Bronchial epithelial cell (primary cell): Measurements from ENCODE around the gene FGR. TPM values are rescaled to one million over a fixed set of nuclear protein-coding genes. Genes with fewer than 3 reads are reported as not detected.

Experiments
- DNase-seq: peaks from one replicate; pipeline ENCODE4 v3.0.0-alpha.2; 2010; ENCODE audit warnings: low read depth
- FAIRE-seq: peaks from 2 replicates; lab custom pipeline; 2011; peaks lifted over from hg19 to GRCh38; lab: Jason Lieb, UNC
- H3K27me3 ChIP-seq: 2 replicates; pipeline ENCODE4 v1.5.1; 2011; ENCODE audit warnings: low read length; ENCODE audit not compliant: control insufficient read depth, insufficient read depth
- H3K36me3 ChIP-seq: 2 replicates; pipeline ENCODE4 v1.5.1; 2011; ENCODE audit warnings: low read length; ENCODE audit not compliant: control insufficient read depth, insufficient read depth
- H3K4me3 ChIP-seq: 2 replicates; pipeline ENCODE4 v1.5.1; 2011; ENCODE audit warnings: mild to moderate bottlenecking, low read depth, low read length, control low read depth
- CTCF ChIP-seq: IDR thresholded peaks from 2 replicates; pipeline ENCODE4 v1.5.1; 2011; ENCODE audit warnings: mild to moderate bottlenecking, moderate library complexity, low read length, control low read depth, inconsistent platforms; ENCODE audit not compliant: insufficient read depth, severe bottlenecking
- total RNA-seq: library from RNA; depleted of rRNA; stranded (reverse); fragments of >200 nt; gene quantifications from 2 replicates; pipeline ENCODE4 v1.2.1, GENCODE V29; 2014

The FGR gene
- total RNA-seq, 1 donor from 2014 or later, result 1.1 TPM

- FAIRE-seq (no peak), DNase-seq (peak; percentile 13)
- TF ChIP-seq CTCF, result no peak
- H3K4me3 ChIP-seq, result no peak overlapping the region
- no peaks in the 10 kb centered on the region for H3K27me3 ChIP-seq
- H3K36me3 ChIP-seq, result peaks cover 16% of the 10 kb centered on the region
These were observed 65.3 kb downstream of the FGR start for GRCh38 chr1:27569506-27570291.

DNA sequence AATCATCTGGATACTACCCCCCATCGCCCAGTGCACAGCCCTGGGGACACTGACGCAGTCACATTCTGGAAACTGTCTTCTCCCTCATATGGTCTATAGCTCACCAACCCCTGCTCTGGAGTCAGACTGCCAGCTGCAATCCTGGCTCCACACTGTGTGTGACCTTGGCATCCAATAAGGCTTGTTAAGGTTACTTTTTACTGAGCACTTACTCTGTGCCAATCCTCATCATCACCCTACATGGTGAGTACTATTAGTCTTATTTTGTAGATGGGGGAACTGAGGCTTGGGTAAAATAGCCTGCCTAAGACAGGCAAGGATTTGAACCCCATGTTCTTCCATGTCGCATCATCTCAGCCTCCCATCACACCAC is 65.9 kb downstream of the FGR start:
- H3K27me3 ChIP-seq, result no peaks in the 10 kb centered on the region
- no peak overlapping the region for H3K4me3 ChIP-seq
- FAIRE-seq, result no peak
- DNase-seq, result peak; percentile 30
- peaks cover 16% of the 10 kb centered on the region for H3K36me3 ChIP-seq
- TF ChIP-seq CTCF, result no peak

DNA sequence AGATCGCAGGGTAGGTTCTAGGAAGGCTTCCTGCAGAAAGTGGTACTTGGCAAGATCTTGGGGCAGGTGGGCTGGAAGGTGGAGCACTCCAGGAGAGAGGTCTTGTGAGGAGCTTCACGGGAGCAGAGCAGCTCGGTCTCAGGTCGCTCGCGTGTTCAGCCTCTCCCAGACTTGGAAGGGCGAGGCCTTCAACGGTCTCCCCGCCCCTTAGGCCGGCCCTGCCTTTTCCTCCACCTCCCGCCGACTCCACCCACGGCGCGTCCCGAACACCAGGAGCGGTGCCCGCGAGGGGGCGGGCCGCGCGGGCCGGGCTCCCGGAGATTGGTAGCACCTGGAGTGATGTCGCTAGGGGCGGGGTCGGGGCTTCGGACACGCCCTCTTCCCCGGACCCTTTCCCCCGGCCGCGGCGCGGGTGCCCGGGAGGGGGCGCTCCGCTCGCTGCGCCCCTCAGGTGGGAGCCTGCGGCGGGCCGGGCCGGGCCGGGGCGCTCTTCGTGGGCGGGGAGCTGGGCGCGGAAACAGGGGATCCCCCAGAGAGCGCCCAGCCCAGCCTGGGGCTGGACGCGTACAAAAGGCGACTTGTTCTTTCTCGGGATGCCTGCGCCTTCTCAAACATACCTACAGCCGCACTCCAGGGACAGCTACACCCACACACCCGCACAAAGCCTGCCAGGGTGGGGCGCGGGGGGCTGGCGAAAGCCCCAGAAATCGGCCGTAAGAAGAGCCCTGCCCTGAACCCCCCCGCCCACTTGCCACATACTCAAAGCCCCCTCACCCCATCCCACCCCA is 66.5 kb downstream of the FGR start:
- peak overlapping the region; percentile 9 for H3K4me3 ChIP-seq
- FAIRE-seq (no peak), DNase-seq (peak; percentile 84)
- TF ChIP-seq CTCF, result peak; percentile 64
- H3K36me3 ChIP-seq, result peaks cover 17% of the 10 kb centered on the region
- H3K27me3 ChIP-seq, result no peaks in the 10 kb centered on the region

- no peak for DNase-seq
- no peak overlapping the region for H3K4me3 ChIP-seq
- FAIRE-seq, result no peak
These were observed 67.0 kb downstream of the FGR start for GRCh38 chr1:27567971-27568299.

DNA sequence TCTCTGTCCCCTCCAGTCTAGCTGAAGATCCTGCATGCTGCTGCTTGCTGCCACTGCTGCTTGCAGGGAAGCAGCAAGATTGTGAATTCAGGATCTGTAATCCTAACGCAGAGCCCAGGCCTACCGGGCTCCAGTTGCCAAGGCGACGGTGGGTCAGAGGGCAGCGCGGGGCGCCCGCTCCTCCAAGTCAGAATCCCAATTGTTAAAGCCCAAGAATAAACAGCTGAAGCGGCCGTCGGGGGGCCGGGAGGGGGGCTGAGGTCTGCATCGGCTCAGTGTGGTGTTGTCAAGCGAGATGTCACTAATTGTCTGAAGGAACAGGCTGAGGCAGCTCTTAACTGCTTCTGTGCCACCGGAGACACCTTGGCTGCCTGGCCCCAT is 67.8 kb downstream of the FGR start:
- H3K36me3 ChIP-seq, result peaks cover 14% of the 10 kb centered on the region
- H3K27me3 ChIP-seq, result no peaks in the 10 kb centered on the region
- H3K4me3 ChIP-seq, result no peak overlapping the region
- no peak for DNase-seq
- FAIRE-seq, result no peak
- TF ChIP-seq CTCF, result no peak

More at GRCh38 chr1:27567971-27568299, 67.0 kb downstream of the FGR start:
- TF ChIP-seq CTCF, result no peak
- Histone ChIP-seq H3K27me3 (no peaks in the 10 kb centered on the region), H3K36me3 (peaks cover 14% of the 10 kb centered on the region)
